HG03064 (cell line): ENCODE data around the gene CAV3.

ENCODE experiments used
- ATAC-seq: cut with Tn5 transposase; IDR thresholded peaks from one replicate; pipeline ENCODE4 v1.9.1; 2021; ENCODE audit warnings: low read depth; ENCODE audit not compliant: unreplicated experiment

The CAV3 gene

GRCh38 chr3:8780279-8780678 lies 46.7 kb downstream of the CAV3 start:
- ATAC-seq: no peak

- ATAC-seq: no peak
Measured at GRCh38 chr3:8784676-8785435, 51.3 kb downstream of the CAV3 start.

GRCh38 chr3:8790529-8790928 lies 56.9 kb downstream of the CAV3 start:
- no peak for ATAC-seq

- ATAC-seq: no peak
Measured at GRCh38 chr3:8793242-8793641, 59.6 kb downstream of the CAV3 start.

GRCh38 chr3:8794247-8794646 lies 60.6 kb downstream of the CAV3 start:
- ATAC-seq: no peak
